Stimulated activated CD4-positive, alpha-beta T cell treated with anti-CD3 and anti-CD28 coated beads, TNF-alpha, amount 100 ng/mL, for 4 hours (primary cell): Measurements from ENCODE around the gene RIMS1.

Experiments used
- DNase-seq, 3 experiments: peaks; one replicate each; pipeline ENCODE4 v3.0.0-alpha.2; 2020; ENCODE audit warnings: low read depth in 3 of 3

The RIMS1 gene

DNA sequence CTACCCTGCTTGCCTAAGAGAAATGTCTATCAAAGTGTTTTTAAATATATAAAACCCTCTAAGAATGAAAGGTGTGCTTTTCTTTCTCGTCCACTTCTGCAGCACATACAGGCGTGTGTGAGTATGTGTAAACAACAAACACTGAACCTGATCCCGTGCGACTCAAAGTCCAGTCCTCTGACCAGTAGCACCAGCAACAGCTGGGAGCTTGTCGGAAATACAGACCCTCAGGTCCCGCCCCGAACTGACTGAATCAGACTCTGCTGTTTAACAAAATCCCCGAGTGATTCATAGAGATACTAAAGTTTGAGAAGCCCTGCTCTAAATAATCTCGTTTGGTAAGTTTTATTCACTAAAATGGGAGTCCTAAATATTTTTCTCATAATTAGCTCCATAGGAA, 527.5 kb downstream of the RIMS1 start:
- DNase-seq = no peak

DNA sequence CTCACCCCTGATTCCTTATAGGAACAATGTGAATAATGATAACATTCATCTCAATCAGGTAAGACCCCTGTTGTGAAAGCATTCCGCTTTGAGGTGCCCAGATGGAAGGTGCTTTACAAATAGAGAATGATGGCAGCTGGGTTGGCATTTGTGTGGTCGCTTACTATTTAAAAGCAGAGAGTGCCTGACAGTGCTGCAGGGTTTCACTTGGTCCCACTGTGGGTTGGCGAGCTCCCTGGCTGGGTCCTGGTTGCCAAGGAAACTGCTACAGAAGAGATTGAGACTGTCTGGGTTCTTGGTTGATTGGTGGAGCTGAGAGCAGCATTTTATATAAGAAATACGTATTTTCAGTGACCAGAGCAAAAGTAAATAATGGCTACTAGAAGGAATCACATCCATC, 528.3 kb downstream of the RIMS1 start:
- no peak for DNase-seq

DNA sequence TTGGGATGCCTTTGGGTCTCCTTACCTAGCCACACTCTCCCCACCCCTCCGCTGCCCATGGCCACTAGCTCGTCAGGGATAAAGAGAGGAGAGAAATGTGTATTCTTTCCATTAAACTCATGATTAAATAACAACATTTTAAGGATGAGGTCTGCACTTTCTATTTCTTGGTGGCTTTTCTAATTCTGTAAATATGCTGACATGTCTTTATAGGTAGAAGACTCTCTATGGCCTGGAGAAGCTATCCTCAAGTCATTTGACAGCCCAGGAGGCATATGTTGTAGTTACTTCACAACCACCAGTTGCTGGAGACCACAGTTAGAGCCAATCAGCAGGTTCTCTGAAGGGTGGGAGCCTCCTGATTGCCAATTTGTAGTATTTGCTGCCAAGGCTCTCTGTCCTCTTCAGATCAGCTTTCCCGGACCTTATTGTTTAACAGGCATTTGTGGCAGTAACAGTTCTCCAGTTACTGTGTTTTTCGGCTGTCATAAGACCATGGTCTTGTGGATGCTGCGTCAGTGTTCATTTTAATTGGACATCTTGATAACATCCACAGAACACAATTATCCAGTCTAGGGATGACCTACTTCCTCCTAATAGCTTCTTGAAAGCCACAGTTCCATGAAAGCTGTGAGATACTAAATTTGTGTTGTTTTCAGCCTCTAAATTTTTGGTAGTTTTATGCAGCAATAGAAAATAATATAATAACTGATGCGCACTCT, 530.6 kb downstream of the RIMS1 start:
- no peak for DNase-seq

- DNase-seq = no peak
These were observed 531.4 kb downstream of the RIMS1 start for GRCh38 chr6:72417759-72418158.

GRCh38 chr6:72418495-72418894, 532.1 kb downstream of the RIMS1 start:
- DNase-seq = no peak

- no peak for DNase-seq
These were observed 533.6 kb downstream of the RIMS1 start for GRCh38 chr6:72419966-72420365.

- DNase-seq = no peak
These were observed 534.1 kb downstream of the RIMS1 start for GRCh38 chr6:72420409-72420808.

DNA sequence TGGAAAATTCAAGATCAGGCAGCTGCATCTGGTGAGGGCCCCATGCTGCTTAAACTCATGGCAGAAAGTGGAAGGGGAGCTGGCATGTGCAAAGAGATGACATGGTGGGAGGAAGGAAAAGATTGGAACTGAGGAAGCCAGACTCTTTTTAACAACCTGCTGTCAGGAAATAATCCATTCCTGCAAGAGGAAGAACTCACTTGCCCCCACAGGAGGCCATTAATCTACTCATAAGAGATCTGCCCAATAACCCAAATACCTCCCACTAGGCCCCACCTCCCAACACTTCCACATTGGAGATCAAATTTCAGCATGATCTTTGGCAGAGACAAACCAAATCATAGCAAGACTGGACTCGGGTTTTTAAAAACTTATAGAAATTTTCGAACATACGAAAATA, 535.0 kb downstream of the RIMS1 start:
- DNase-seq = no peak

GRCh38 chr6:72422171-72422570, 535.8 kb downstream of the RIMS1 start:
- DNase-seq = no peak

- DNase-seq = no peak
These were observed 538.1 kb downstream of the RIMS1 start for GRCh38 chr6:72424476-72424875.

DNA sequence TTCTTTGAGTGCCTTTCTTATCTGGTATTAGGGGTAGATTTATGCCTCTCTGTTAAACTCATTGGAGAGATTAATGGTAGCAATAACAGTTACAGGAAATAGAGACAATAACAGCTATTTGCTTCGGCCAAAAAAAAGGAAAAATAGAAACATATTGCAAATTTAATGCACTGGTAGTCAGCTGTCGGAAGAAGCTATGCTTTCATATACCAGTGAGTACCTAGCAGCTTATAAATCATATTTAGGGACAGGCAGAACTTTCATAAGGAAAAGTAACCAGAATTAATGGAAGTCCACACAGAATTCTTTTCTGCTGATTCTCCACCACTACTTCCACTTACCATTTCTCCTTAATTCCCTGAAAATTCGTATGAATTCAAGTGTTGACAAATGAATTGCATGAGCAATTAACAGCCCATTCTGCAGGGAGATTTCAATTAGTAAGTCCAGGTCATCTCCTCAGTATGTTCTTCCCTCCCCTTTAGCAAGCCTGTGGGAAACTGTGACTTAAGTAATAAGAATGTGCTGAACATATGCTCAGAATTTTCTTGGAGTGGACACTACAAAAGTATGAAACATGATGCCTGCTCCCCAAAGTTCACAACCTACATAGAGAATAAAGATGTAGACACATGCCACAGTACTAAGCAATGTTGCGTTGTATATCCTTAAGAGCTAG, 538.8 kb downstream of the RIMS1 start:
- DNase-seq = no peak

DNA sequence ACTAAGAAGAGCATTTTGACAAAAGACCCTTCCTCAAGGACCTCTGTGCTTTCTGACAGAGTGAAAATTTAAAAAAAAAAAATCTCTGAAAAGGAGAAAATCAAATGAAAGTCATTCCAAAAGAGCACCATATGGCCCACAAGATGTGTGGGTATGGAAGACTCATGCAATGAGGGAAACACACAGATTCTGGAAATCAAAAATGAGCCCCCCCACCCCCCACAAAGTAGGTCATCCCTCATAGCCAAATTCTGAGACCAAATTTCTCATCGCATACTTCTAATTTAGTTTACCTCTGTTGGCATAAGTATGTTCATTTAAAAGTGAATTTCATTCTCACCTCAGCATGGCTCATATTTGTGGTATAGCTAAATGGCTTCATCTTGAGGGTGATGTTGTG, 554.3 kb downstream of the RIMS1 start:
- no peak for DNase-seq

- no peak for DNase-seq
These were observed 560.1 kb downstream of the RIMS1 start for GRCh38 chr6:72446430-72446829.
